A549 (cell line): ENCODE results near the gene PRR3. TPM values are rescaled to one million over a fixed set of nuclear protein-coding genes. Genes with fewer than 3 reads are reported as not detected.

Experiments
- ATAC-seq, 2 experiments: fragments of 200-7000 bp in 1 of 2; fragments of >200 bp in 1 of 2; cut with Nextera tagmentation in 1 of 2; cut with Tn5 transposase in 1 of 2; 3 replicates each; pipeline versions ENCODE4 v1.8.0 to v1.9.1; 2018 to 2020; ENCODE audit warnings: mild to moderate bottlenecking in 1 of 2, moderate library complexity in 1 of 2
- CTCF ChIA-PET: fragments of 300-600 bp; sonication (Branson Sonifier 250); formaldehyde crosslinking; extraction: SDS; loops from one replicate; lab custom pipeline; 2021; ENCODE audit warnings: antibody characterized with exemption, inconsistent platforms; lab: Yijun Ruan, JAX
- POLR2A ChIA-PET: fragments of 350-600 bp; formaldehyde crosslinking; extraction: SDS; loops from one replicate; lab custom pipeline; 2021; ENCODE audit warnings: antibody characterized with exemption, inconsistent platforms; lab: Yijun Ruan, JAX
- DNase-seq, 2 experiments: peaks; one replicate each; pipeline versions ENCODE4 v3.0.0 to v3.0.0-alpha.2; 2011 to 2016; ENCODE audit warnings: low read depth in 1 of 2, low spot score in 1 of 2
- FAIRE-seq: peaks from 2 replicates; lab custom pipeline; 2011; peaks lifted over from hg19 to GRCh38; lab: Jason Lieb, UNC
- H3K27ac ChIP-seq, 2 experiments: fragments of >200 bp; sonication (Bioruptor Twin); formaldehyde crosslinking; 3 replicates each; pipeline ENCODE4 v1.5.1; 2016 to 2017
- H3K4me1 ChIP-seq: fragments of >200 bp; sonication (Bioruptor Twin); formaldehyde crosslinking; 3 replicates; pipeline ENCODE4 v1.6.1; 2016
- H3K4me2 ChIP-seq: fragments of >200 bp; sonication (Bioruptor Twin); formaldehyde crosslinking; 3 replicates; pipeline ENCODE4 v1.6.1; 2016
- H3K4me3 ChIP-seq: fragments of >200 bp; sonication (Bioruptor Twin); formaldehyde crosslinking; 3 replicates; pipeline ENCODE4 v1.5.1; 2016
- H3K9me3 ChIP-seq: fragments of >200 bp; sonication (Bioruptor Twin); formaldehyde crosslinking; 3 replicates; pipeline ENCODE4 v1.6.1; 2016
- BHLHE40 ChIP-seq: IDR thresholded peaks from 2 replicates; pipeline ENCODE4 v1.6.1; 2012; ENCODE audit warnings: low read depth, low read length, inconsistent platforms
- CEBPB ChIP-seq, 2 experiments: fragments of >200 bp in 1 of 2; sonication (Bioruptor Twin) in 1 of 2; formaldehyde crosslinking in 1 of 2; IDR thresholded peaks; 2 replicates each; pipeline ENCODE4 v1.6.1; 2012 to 2016
- CHD4 ChIP-seq: fragments of 200-600 bp; sonication (generic); IDR thresholded peaks from 2 replicates; pipeline ENCODE4 v1.6.1; 2016; ENCODE audit warnings: antibody characterized with exemption, mild to moderate bottlenecking, borderline replicate concordance
- HDAC2 ChIP-seq: fragments of 200-600 bp; sonication (generic); IDR thresholded peaks from 2 replicates; pipeline ENCODE4 v1.6.1; 2016
- HOXA7 ChIP-seq: fragments of 250-450 bp; sonication (Bioruptor Pico); IDR thresholded peaks from 2 replicates; pipeline ENCODE4 v1.5.0; 2020; ENCODE audit warnings: mild to moderate bottlenecking, moderate library complexity
- JUNB ChIP-seq: fragments of >200 bp; sonication (Bioruptor Twin); formaldehyde crosslinking; IDR thresholded peaks from 2 replicates; pipeline ENCODE4 v1.6.1; 2016
- MAZ ChIP-seq: fragments of 150-350 bp; IDR thresholded peaks from 2 replicates; pipeline ENCODE4 v1.6.1; 2014; ENCODE audit warnings: antibody characterized with exemption, low read depth, low read length, borderline replicate concordance
- RNF2 ChIP-seq: fragments of 200-600 bp; sonication (generic); IDR thresholded peaks from 2 replicates; pipeline ENCODE4 v1.6.1; 2016; ENCODE audit warnings: low read depth, mild to moderate bottlenecking, antibody characterized with exemption, moderate library complexity, borderline replicate concordance
- SMC3 ChIP-seq: fragments of >200 bp; sonication (Bioruptor Twin); formaldehyde crosslinking; IDR thresholded peaks from 3 replicates; pipeline ENCODE4 v1.6.1; 2018; ENCODE audit warnings: inconsistent platforms
- ZNF302 ChIP-seq: fragments of 250-450 bp; sonication (Bioruptor Pico); IDR thresholded peaks from 2 replicates; pipeline ENCODE4 v1.9.0; 2021; ENCODE audit warnings: inconsistent platforms, mild to moderate bottlenecking, moderate library complexity
- WGBS: methylation state at CpG from one replicate; pipeline ENCODE4 v1.1.6; 2017; ENCODE audit errors: missing lambda C conversion rate; 5-methylcytosine and 5-hydroxymethylcytosine counted together
- polyA plus RNA-seq, 4 experiments: library from polyadenylated mRNA; depleted of rRNA in 3 of 4; stranded (reverse); fragments of >200 nt; fragmentation: RNase III in 1 of 4; extraction: RNeasy Plus Mini Kit Qiagen cat#74134 plus additional on column Dnase treatment in 1 of 4; gene quantifications; 2 replicates in 3 of 4; 3 replicates in 1 of 4; pipeline ENCODE4 v1.2.3, GENCODE V29; 2011 to 2017
- TF ChIP-seq, protein P1 (sequence below): fragments of >200 bp; sonication (Bioruptor Twin); formaldehyde crosslinking; IDR thresholded peaks from 3 replicates; pipeline ENCODE4 v1.5.1; 2016
- TF ChIP-seq, protein P2 (sequence below): fragments of 250-450 bp; sonication (Bioruptor Pico); IDR thresholded peaks from 2 replicates; pipeline ENCODE4 v1.5.0; 2021; ENCODE audit warnings: mild to moderate bottlenecking, moderate library complexity, borderline replicate concordance
- TF ChIP-seq, protein P3 (sequence below): fragments of 450-650 bp; IDR thresholded peaks from 2 replicates; pipeline ENCODE4 v1.6.1; 2014; ENCODE audit warnings: antibody characterized with exemption
- TF ChIP-seq, protein P4 (sequence below): fragments of 200-600 bp; sonication (generic); IDR thresholded peaks from 2 replicates; pipeline ENCODE4 v1.6.1; 2016; ENCODE audit warnings: antibody characterized with exemption, mild to moderate bottlenecking, moderate library complexity

The PRR3 gene
- polyA plus RNA-seq, 2 of the 4 experiments (the other 2 are of a cell fraction) = 13.8 to 24.1 TPM

DNA sequence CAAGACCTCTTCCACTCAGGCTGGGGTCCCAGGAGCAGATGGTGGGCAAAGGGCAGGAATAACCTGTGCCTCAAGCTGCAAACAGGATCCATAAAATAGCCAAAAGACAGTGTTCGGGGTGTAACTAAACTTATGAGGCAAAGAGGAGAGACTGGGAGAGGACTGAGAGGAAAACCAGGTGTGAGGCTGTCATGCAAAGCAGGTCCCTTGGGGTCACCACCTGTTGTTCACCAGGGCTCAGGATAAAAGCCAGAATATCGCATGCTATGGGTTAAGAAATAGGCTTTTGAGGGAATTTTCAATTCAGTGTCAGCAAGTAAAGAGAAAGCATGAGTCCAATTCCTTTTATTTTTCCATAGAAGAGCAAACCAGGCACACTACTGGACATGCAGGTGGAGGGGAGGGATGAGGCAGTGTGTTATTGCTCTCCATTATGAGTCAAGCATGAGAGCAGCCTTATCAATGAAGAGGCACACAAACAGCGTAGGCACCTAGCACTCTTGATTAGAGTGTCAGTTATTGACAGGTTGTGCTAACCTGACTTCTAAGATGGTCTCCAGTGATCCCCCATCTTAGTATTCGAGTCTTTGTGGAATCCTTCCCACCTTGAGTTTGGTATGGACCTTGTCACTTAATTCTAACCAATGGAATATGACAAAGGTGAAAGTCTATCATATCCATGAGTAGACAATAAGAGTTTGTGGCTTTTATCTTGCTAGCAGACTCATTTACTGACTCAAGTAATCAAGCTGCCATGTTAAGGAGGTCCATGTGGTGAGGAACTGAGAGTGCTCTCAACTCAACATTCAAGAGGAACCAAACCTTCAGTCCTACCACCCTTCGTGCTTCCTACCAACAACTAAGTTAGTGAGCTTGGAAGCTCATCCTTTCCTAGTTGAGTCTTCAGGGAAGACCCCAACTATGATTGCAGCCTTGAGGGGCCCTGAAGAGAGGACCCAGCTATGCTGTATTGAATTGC lies 49.0 kb upstream of the PRR3 start:
- ATAC-seq (no peak), FAIRE-seq (no peak)
- POLR2A ChIA-PET = no interaction called here
- no peak overlapping the region for H3K27ac ChIP-seq
- TF ChIP-seq CEBPB (IDR thresholded peaks at IDR 0.05) (no peak), BHLHE40 (no peak), HDAC2 (no peak)
- TF ChIP-seq, protein P1, sequence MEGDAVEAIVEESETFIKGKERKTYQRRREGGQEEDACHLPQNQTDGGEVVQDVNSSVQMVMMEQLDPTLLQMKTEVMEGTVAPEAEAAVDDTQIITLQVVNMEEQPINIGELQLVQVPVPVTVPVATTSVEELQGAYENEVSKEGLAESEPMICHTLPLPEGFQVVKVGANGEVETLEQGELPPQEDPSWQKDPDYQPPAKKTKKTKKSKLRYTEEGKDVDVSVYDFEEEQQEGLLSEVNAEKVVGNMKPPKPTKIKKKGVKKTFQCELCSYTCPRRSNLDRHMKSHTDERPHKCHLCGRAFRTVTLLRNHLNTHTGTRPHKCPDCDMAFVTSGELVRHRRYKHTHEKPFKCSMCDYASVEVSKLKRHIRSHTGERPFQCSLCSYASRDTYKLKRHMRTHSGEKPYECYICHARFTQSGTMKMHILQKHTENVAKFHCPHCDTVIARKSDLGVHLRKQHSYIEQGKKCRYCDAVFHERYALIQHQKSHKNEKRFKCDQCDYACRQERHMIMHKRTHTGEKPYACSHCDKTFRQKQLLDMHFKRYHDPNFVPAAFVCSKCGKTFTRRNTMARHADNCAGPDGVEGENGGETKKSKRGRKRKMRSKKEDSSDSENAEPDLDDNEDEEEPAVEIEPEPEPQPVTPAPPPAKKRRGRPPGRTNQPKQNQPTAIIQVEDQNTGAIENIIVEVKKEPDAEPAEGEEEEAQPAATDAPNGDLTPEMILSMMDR = no peak
- TF ChIP-seq, all 56 proteins: peak for 0
- no peak overlapping the region for H3K4me2 ChIP-seq
- H3K4me3 ChIP-seq = no peak overlapping the region
- CTCF ChIA-PET = interaction anchor here (0.9 to 2.5 kb wide), 4 partner anchors 15 to 37 kb away, joined by 3 to 8 read pairs (median 5); no protein-coding TSS in a partner anchor
- no peak for DNase-seq
- H3K9me3 ChIP-seq = no peaks in the 10 kb centered on the region
- 51% methylated on average over 5 of the region's 5 CpGs for WGBS
- H3K4me1 ChIP-seq = no peaks in the 10 kb centered on the region

DNA sequence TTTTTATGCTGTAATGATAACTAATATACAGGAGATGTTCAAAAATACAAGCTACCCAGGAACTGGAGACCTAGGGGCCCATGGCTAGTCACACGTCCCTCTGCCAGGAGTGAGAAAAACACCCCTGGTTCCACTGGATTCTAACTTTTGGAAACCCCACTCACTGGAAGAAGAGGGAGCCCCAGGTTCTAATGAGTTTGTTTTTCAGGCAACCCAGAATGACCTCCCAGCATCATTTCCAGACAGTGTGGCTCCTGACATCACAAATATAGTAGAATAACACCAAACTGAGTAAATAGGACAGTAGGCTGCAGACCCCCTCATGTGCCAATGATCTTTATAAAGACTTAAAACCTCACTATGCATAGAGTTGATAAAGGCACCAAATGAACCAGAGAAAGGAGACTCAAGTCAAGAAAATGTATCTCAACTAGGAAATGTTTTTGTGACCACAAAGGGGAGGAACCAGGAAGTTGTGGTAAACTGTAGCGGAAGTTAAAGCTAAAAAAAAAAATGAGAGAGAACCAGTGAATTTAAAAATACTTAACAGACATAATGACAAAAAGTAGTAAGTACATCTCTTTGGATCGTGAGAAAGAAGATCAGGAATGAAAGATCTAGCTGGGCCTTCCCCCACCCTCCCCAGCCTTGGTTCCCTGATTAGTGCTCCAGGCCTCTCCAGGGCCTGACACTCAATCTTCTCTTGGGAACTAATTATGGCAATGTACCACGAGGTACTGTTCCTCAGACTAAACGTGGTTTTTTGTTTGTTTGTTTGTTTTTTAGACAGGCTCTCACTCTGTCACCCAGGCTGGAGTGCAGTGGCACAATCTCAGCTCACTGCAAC lies 48.0 kb upstream of the PRR3 start:
- Histone ChIP-seq H3K4me2 (no peak overlapping the region), H3K27ac (no peak overlapping the region), H3K4me3 (no peak overlapping the region), H3K9me3 (no peaks in the 10 kb centered on the region), H3K4me1 (no peaks in the 10 kb centered on the region)
- FAIRE-seq = no peak
- 36% methylated on average over 5 of the region's 5 CpGs for WGBS
- no peak for ATAC-seq
- CTCF ChIA-PET = interaction anchor here (0.9 to 2.5 kb wide), 5 partner anchors 16 to 36 kb away, joined by 3 to 8 read pairs (median 4); no protein-coding TSS in a partner anchor
- DNase-seq = no peak
- POLR2A ChIA-PET = no interaction called here
- TF ChIP-seq, protein P2, sequence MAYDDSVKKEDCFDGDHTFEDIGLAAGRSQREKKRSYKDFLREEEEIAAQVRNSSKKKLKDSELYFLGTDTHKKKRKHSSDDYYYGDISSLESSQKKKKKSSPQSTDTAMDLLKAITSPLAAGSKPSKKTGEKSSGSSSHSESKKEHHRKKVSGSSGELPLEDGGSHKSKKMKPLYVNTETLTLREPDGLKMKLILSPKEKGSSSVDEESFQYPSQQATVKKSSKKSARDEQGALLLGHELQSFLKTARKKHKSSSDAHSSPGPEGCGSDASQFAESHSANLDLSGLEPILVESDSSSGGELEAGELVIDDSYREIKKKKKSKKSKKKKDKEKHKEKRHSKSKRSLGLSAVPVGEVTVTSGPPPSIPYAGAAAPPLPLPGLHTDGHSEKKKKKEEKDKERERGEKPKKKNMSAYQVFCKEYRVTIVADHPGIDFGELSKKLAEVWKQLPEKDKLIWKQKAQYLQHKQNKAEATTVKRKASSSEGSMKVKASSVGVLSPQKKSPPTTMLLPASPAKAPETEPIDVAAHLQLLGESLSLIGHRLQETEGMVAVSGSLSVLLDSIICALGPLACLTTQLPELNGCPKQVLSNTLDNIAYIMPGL (CRISPR knock-in tag) = no peak
- TF ChIP-seq CHD4 (no peak), SMC3 (no peak), HOXA7 (CRISPR knock-in tag) (no peak), ZNF302 (CRISPR knock-in tag) (no peak), RNF2 (no peak), JUNB (no peak), MAZ (no peak)
- TF ChIP-seq, protein P3, sequence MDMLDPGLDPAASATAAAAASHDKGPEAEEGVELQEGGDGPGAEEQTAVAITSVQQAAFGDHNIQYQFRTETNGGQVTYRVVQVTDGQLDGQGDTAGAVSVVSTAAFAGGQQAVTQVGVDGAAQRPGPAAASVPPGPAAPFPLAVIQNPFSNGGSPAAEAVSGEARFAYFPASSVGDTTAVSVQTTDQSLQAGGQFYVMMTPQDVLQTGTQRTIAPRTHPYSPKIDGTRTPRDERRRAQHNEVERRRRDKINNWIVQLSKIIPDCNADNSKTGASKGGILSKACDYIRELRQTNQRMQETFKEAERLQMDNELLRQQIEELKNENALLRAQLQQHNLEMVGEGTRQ = no peak
- TF ChIP-seq, protein P4, sequence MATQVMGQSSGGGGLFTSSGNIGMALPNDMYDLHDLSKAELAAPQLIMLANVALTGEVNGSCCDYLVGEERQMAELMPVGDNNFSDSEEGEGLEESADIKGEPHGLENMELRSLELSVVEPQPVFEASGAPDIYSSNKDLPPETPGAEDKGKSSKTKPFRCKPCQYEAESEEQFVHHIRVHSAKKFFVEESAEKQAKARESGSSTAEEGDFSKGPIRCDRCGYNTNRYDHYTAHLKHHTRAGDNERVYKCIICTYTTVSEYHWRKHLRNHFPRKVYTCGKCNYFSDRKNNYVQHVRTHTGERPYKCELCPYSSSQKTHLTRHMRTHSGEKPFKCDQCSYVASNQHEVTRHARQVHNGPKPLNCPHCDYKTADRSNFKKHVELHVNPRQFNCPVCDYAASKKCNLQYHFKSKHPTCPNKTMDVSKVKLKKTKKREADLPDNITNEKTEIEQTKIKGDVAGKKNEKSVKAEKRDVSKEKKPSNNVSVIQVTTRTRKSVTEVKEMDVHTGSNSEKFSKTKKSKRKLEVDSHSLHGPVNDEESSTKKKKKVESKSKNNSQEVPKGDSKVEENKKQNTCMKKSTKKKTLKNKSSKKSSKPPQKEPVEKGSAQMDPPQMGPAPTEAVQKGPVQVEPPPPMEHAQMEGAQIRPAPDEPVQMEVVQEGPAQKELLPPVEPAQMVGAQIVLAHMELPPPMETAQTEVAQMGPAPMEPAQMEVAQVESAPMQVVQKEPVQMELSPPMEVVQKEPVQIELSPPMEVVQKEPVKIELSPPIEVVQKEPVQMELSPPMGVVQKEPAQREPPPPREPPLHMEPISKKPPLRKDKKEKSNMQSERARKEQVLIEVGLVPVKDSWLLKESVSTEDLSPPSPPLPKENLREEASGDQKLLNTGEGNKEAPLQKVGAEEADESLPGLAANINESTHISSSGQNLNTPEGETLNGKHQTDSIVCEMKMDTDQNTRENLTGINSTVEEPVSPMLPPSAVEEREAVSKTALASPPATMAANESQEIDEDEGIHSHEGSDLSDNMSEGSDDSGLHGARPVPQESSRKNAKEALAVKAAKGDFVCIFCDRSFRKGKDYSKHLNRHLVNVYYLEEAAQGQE = no peak
- TF ChIP-seq, protein P1 = no peak
- TF ChIP-seq, all 56 proteins: peak for 0
